Measurements from ENCODE around the gene KDELR3.

KDELR3 gene

GRCh38 chr22:38461414-38462081 lies 6.3 kb upstream of the KDELR3 start:
- peak; percentile 83 for DNase-seq (ENCODE audit: low spot score)
- no peak for TF ChIP-seq CTCF (IDR thresholded peaks at IDR 0.05; ENCODE audit: borderline replicate concordance, control extremely low read depth, extremely low read depth, insufficient read depth, missing control alignments)
- in situ Hi-C loops (cut with MboI; ENCODE audit: low sequenced_read_pairs, unreplicated experiment) = no loop called here

GRCh38 chr22:38462960-38463784 lies 4.7 kb upstream of the KDELR3 start:
- in situ Hi-C loops (cut with MboI; ENCODE audit: low sequenced_read_pairs, unreplicated experiment) = no loop called here
- DNase-seq (ENCODE audit: low spot score) = no peak
- TF ChIP-seq CTCF (IDR thresholded peaks at IDR 0.05; ENCODE audit: borderline replicate concordance, control extremely low read depth, extremely low read depth, insufficient read depth, missing control alignments) = no peak

- in situ Hi-C loops (cut with MboI; ENCODE audit: low sequenced_read_pairs, unreplicated experiment) = no loop called here
- TF ChIP-seq CTCF (IDR thresholded peaks at IDR 0.05; ENCODE audit: borderline replicate concordance, control extremely low read depth, extremely low read depth, insufficient read depth, missing control alignments) = no peak
- DNase-seq (ENCODE audit: low spot score) = no peak
Observed at GRCh38 chr22:38464992-38465672, 2.8 kb upstream of the KDELR3 start.

GRCh38 chr22:38465673-38466490 lies 2.0 kb upstream of the KDELR3 start:
- no peak for TF ChIP-seq CTCF (IDR thresholded peaks at IDR 0.05; ENCODE audit: borderline replicate concordance, control extremely low read depth, extremely low read depth, insufficient read depth, missing control alignments)
- peak; percentile 28 for DNase-seq (ENCODE audit: low spot score)
- in situ Hi-C loops (cut with MboI; ENCODE audit: low sequenced_read_pairs, unreplicated experiment) = no loop called here

GRCh38 chr22:38467438-38467903 lies 425 bp upstream of the KDELR3 start:
- in situ Hi-C loops (cut with MboI; ENCODE audit: low sequenced_read_pairs, unreplicated experiment) = no loop called here
- DNase-seq (ENCODE audit: low spot score) = peak; percentile 51

More at GRCh38 chr22:38467438-38467903, 425 bp upstream of the KDELR3 start:
- no peak for TF ChIP-seq CTCF (IDR thresholded peaks at IDR 0.05; ENCODE audit: borderline replicate concordance, control extremely low read depth, extremely low read depth, insufficient read depth, missing control alignments)

Data from GM13976 (cell line).